IMR-90 (cell line): Measurements from ENCODE around the gene PDIA2. TPM values are rescaled to one million over a fixed set of nuclear protein-coding genes. Genes with fewer than 3 reads are reported as not detected.
"Not testable (repeated sequence)": the region's sequence is repeated elsewhere in the genome, so short reads cannot be mapped to it uniquely, and the experiment has no call there.

ENCODE experiments used
- ATAC-seq: fragments of 200-7000 bp; cut with Tn5 transposase; 2 replicates; pipeline ENCODE4 v1.9.1; 2020; ENCODE audit warnings: low read depth, mild to moderate bottlenecking, moderate library complexity
- BruUV-seq: library from RNA; stranded (reverse); fragments of 400-500 nt; replicated peaks from 2 replicates; lab custom pipeline; 2021; lab: Mats Ljungman, UMichigan
- CTCF ChIA-PET: fragments of 300-600 bp; formaldehyde crosslinking; extraction: SDS; loops from one replicate; lab custom pipeline; 2021; ENCODE audit warnings: antibody characterized with exemption; lab: Yijun Ruan, JAX
- POLR2A ChIA-PET: fragments of 300-600 bp; sonication (Branson Sonifier 250); formaldehyde crosslinking; loops from one replicate; lab custom pipeline; 2022; ENCODE audit warnings: antibody characterized with exemption; ENCODE audit not compliant: unreplicated experiment; lab: Charles Lee
- DNase-seq: peaks from one replicate; pipeline ENCODE4 v3.0.0; 2013
- H2AFZ ChIP-seq: replicated peaks from 2 replicates; pipeline ENCODE3; 2013; ENCODE audit warnings: low read length, mild to moderate bottlenecking; ENCODE audit not compliant: poor library complexity
- H2AK5ac ChIP-seq: 2 replicates; pipeline ENCODE4 v1.6.1; 2013; ENCODE audit warnings: low read depth, low read length, inconsistent platforms
- H2AK9ac ChIP-seq: replicated peaks from 2 replicates; pipeline ENCODE3; 2013; ENCODE audit warnings: mild to moderate bottlenecking, low read depth, low read length, moderate library complexity; ENCODE audit not compliant: poor library complexity
- H2BK120ac ChIP-seq: 2 replicates; pipeline ENCODE4 v1.6.1; 2013; ENCODE audit warnings: low read depth, low read length, inconsistent platforms
- H2BK15ac ChIP-seq: 3 replicates; pipeline ENCODE4 v1.6.1; 2013; ENCODE audit warnings: low read depth, low read length, inconsistent platforms
- H2BK20ac ChIP-seq: 2 replicates; pipeline ENCODE4 v1.6.1; 2013; ENCODE audit warnings: low read depth, mild to moderate bottlenecking, inconsistent platforms, low read length, moderate library complexity
- H2BK5ac ChIP-seq: 2 replicates; pipeline ENCODE4 v1.6.1; 2013; ENCODE audit warnings: mild to moderate bottlenecking, low read depth, low read length, inconsistent platforms; ENCODE audit not compliant: poor library complexity, severe bottlenecking
- H3K14ac ChIP-seq: replicated peaks from 2 replicates; pipeline ENCODE4 v1.6.1; 2013; ENCODE audit warnings: low read depth, low read length, inconsistent platforms
- H3K18ac ChIP-seq: 2 replicates; pipeline ENCODE4 v1.6.1; 2013; ENCODE audit warnings: low read depth, low read length, control low read depth
- H3K23ac ChIP-seq: 2 replicates; pipeline ENCODE4 v1.6.1; 2013; ENCODE audit warnings: low read depth, low read length, inconsistent platforms
- H3K27ac ChIP-seq: 2 replicates; pipeline ENCODE4 v1.5.1; 2013; ENCODE audit warnings: mild to moderate bottlenecking, control low read depth, low read length; ENCODE audit not compliant: insufficient read depth
- H3K27me3 ChIP-seq: 2 replicates; pipeline ENCODE4 v1.6.1; 2013; ENCODE audit warnings: low read length; ENCODE audit not compliant: control insufficient read depth, insufficient read depth
- H3K36me3 ChIP-seq: 2 replicates; pipeline ENCODE4 v1.6.1; 2013; ENCODE audit warnings: low read length, mixed read lengths; ENCODE audit not compliant: control insufficient read depth, insufficient read depth
- H3K4ac ChIP-seq: 2 replicates; pipeline ENCODE4 v1.6.1; 2013; ENCODE audit warnings: low read depth, low read length, inconsistent platforms
- H3K4me1 ChIP-seq: 2 replicates; pipeline ENCODE4 v1.6.1; 2013; ENCODE audit warnings: low read length, mixed read lengths; ENCODE audit not compliant: control insufficient read depth, insufficient read depth
- H3K4me2 ChIP-seq: 2 replicates; pipeline ENCODE4 v1.6.1; 2013; ENCODE audit warnings: low read depth, mild to moderate bottlenecking, control low read depth, low read length, moderate library complexity
- H3K4me3 ChIP-seq: 2 replicates; pipeline ENCODE4 v1.5.1; 2013; ENCODE audit warnings: low read depth, mild to moderate bottlenecking, control low read depth, low read length, moderate library complexity; ENCODE audit not compliant: insufficient read depth
- H3K56ac ChIP-seq: 2 replicates; pipeline ENCODE4 v1.6.1; 2013; ENCODE audit warnings: low read length, inconsistent platforms; ENCODE audit not compliant: insufficient read depth; ENCODE audit errors: extremely low read depth
- H3K79me1 ChIP-seq, 2 experiments: 2 replicates each; pipeline ENCODE4 v1.6.1; 2013; ENCODE audit warnings: low read length in 2 of 2, inconsistent platforms in 1 of 2, low read depth in 1 of 2
- H3K9ac ChIP-seq: 2 replicates; pipeline ENCODE4 v1.6.1; 2013; ENCODE audit warnings: low read depth, low read length, control low read depth
- H3K9me1 ChIP-seq: 2 replicates; pipeline ENCODE4 v1.6.1; 2013; ENCODE audit warnings: low read length, inconsistent platforms; ENCODE audit not compliant: insufficient read depth
- H3K9me3 ChIP-seq: 2 replicates; pipeline ENCODE4 v1.6.1; 2013; ENCODE audit warnings: low read length; ENCODE audit not compliant: control insufficient read depth, insufficient read depth
- H4K20me1 ChIP-seq: 2 replicates; pipeline ENCODE4 v1.6.1; 2013; ENCODE audit warnings: low read length, inconsistent platforms; ENCODE audit not compliant: insufficient read depth
- H4K5ac ChIP-seq: 2 replicates; pipeline ENCODE4 v1.6.1; 2013; ENCODE audit warnings: mild to moderate bottlenecking, low read depth, low read length, control low read depth
- H4K8ac ChIP-seq, 2 experiments: 2 replicates each; pipeline ENCODE4 v1.6.1; 2013; ENCODE audit warnings: low read depth in 2 of 2, low read length in 2 of 2, control low read depth in 1 of 2, inconsistent platforms in 1 of 2
- H4K91ac ChIP-seq: 2 replicates; pipeline ENCODE4 v1.6.1; 2013; ENCODE audit warnings: low read depth, low read length, inconsistent platforms; ENCODE audit not compliant: insufficient read depth
- WGBS, 2 experiments: methylation state at CpG; one replicate each; pipeline versions ENCODE4 v1.1.5 to v1.1.7; 2013; ENCODE audit warnings: missing lambda C conversion rate in 2 of 2; ENCODE audit not compliant: insufficient read length in 1 of 2; ENCODE audit errors: extremely low coverage in 2 of 2; 5-methylcytosine and 5-hydroxymethylcytosine counted together
- dilution Hi-C: fragments of 300-500 bp; cut with HindIII; formaldehyde crosslinking; loops from one replicate; pipeline ENCODE4 v1.14.3; 2018; ENCODE audit warnings: low sequenced_read_pairs; ENCODE audit not compliant: unreplicated experiment
- in situ Hi-C: fragments of 300-500 bp; cut with MboI; formaldehyde crosslinking; loops from 3 replicates; pipeline ENCODE4 v1.14.3; 2019; ENCODE audit warnings: low sequenced_read_pairs, inconsistent platforms, mixed read lengths
- intact Hi-C: fragments of 100-400 bp; cut with micrococcal nuclease; formaldehyde crosslinking; loops from 2 replicates; pipeline ENCODE4 v1.10.0; 2022
- polyA plus RNA-seq, 3 experiments: library from polyadenylated mRNA; depleted of rRNA; stranded (reverse); fragments of >200 nt; gene quantifications; 2 replicates each; pipeline ENCODE4 v1.2.3, GENCODE V29; 2012; ENCODE audit warnings: low replicate concordance in 1 of 3
- total RNA-seq: library from RNA; depleted of rRNA; stranded (reverse); fragments of >200 nt; gene quantifications from 2 replicates; pipeline ENCODE4 v1.2.3, GENCODE V29; 2012

The PDIA2 gene
- total and polyA plus RNA-seq, 2 of the 4 experiments (the other 2 are of a cell fraction): 0.17 TPM; not detected in 1

- H2BK120ac ChIP-seq, H3K18ac ChIP-seq: not testable (repeated sequence)
Measured at GRCh38 chr16:267562-267961, 15.4 kb upstream of the PDIA2 start.

More at GRCh38 chr16:267562-267961, 15.4 kb upstream of the PDIA2 start:
- H3K23ac ChIP-seq, H3K9me1 ChIP-seq, H2BK15ac ChIP-seq, H2AK5ac ChIP-seq, H3K4me1 ChIP-seq, H4K20me1 ChIP-seq, H3K79me1 ChIP-seq, H3K56ac ChIP-seq, ATAC-seq, H4K8ac ChIP-seq, dilution Hi-C loops, H2BK5ac ChIP-seq, H3K9me3 ChIP-seq, POLR2A ChIA-PET, H4K5ac ChIP-seq, H4K91ac ChIP-seq, BruUV-seq, DNase-seq, H2AK9ac ChIP-seq, H2AFZ ChIP-seq, H3K4me2 ChIP-seq, H3K9ac ChIP-seq, in situ Hi-C loops, H3K4me3 ChIP-seq, H3K14ac ChIP-seq, H3K27me3 ChIP-seq, H3K4ac ChIP-seq, H2BK20ac ChIP-seq, H3K27ac ChIP-seq, CTCF ChIA-PET, intact Hi-C loops: not testable (repeated sequence)
- peaks cover 14% of the 10 kb centered on the region for H3K36me3 ChIP-seq
- WGBS, 2 experiments: 88% methylated on average over 12 of the region's 17 CpGs; no CpG with 5 or more reads in 1 of the 2 experiments
